Type B pancreatic cell (in vitro differentiated cells): ENCODE results near the gene HAGH. TPM values are rescaled to one million over a fixed set of nuclear protein-coding genes. Genes with fewer than 3 reads are reported as not detected.
"Not testable (repeated sequence)": the region's sequence is repeated elsewhere in the genome, so short reads cannot be mapped to it uniquely, and the experiment has no call there.

Source experiments
- DNase-seq: peaks from one replicate; pipeline ENCODE4 v3.0.0; 2021; ENCODE audit warnings: mixed read lengths; ENCODE audit not compliant: unreplicated experiment; ENCODE audit errors: extremely low spot score
- H3K27ac Mint-ChIP-seq: 2 replicates; pipeline ENCODE4 v1.8.0; 2021; ENCODE audit warnings: mild to moderate bottlenecking, mixed read lengths
- H3K27me3 Mint-ChIP-seq: 2 replicates; pipeline ENCODE4 v1.8.0; 2021; ENCODE audit warnings: mixed read lengths
- H3K36me3 Mint-ChIP-seq: 2 replicates; pipeline ENCODE4 v1.8.0; 2021; ENCODE audit warnings: mixed read lengths
- H3K4me1 Mint-ChIP-seq: one replicate; pipeline ENCODE4 v1.8.0; 2021; ENCODE audit warnings: mixed read lengths; ENCODE audit not compliant: unreplicated experiment
- H3K4me3 Mint-ChIP-seq: 2 replicates; pipeline ENCODE4 v1.8.0; 2021; ENCODE audit warnings: mild to moderate bottlenecking, mixed read lengths
- H3K9me3 Mint-ChIP-seq: 2 replicates; pipeline ENCODE4 v1.8.0; 2021; ENCODE audit warnings: mixed read lengths
- long read RNA-seq: library from polyadenylated mRNA; unstranded; transcript quantifications from one replicate; pipeline ENCODE4 v2.0.0, GENCODE V29; 2020
- total RNA-seq: library from RNA; stranded (reverse); gene quantifications from 2 replicates; pipeline ENCODE4 v1.2.1, GENCODE V29; 2021; ENCODE audit warnings: low replicate concordance
- TF ChIP-seq, protein P1 (sequence below): fragments of 200-600 bp; sonication (generic); conservative IDR thresholded peaks from 2 replicates; pipeline ENCODE4 v1.5.0; 2021; ENCODE audit warnings: antibody characterized with exemption, mild to moderate bottlenecking

Gene HAGH
- 32.0 and 36.7 TPM in 2 replicates for total RNA-seq
- long read RNA-seq, transcript HAGH-202 (9 exons, 2,984 nt): major isoform, 21 of 27 reads
- long read RNA-seq, partial matches to known transcripts: 3 of 27 reads
- long read RNA-seq, other reads (novel, unspliced or antisense): 3 of 27 reads

DNA sequence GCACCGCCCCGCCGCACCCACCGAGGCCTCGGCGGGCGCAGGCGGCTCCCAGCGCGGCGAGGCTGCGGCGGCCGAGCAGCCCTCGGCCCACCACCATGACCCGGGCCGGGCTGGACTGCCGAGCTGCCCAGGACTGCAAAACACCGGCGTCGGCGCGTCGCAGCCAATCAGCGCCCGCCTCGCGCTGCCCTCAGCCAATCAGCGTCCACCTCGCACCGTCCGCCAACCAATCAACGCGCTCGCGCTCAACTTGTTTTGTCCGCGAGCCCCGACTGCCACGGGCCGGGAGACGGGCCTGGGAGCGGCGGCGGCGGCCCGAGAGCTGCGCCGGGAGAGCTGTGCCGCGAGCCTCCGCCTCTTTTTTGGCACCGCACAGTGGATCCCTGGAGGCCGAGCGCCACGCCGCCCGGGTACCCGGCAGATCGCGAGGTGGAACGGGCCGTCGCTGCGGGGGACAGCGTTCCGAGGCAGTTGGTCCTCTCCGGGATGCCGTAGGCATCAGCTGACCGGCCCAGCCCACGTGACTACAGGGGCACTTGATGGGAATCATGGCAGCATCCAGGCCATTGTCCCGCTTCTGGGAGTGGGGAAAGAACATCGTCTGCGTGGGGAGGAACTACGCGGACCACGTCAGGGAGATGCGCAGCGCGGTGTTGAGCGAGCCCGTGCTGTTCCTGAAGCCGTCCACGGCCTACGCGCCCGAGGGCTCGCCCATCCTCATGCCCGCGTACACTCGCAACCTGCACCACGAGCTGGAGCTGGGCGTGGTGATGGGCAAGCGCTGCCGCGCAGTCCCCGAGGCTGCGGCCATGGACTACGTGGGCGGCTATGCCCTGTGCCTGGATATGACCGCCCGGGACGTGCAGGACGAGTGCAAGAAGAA lies at the start of gene HAGH, which contains the start of gene FAHD1:
Gene HAGH, minus strand, starts transcription at position 135 of the 883 bp plus-strand sequence. Its CDS starts 38 bp downstream, at position 97.
Gene FAHD1, plus strand, starts transcription at position 516 of the 883 bp plus-strand sequence. Its CDS starts 33 bp downstream, at position 549.
- Mint-ChIP-seq H3K4me1 (peaks cover 16% of the 10 kb centered on the region), H3K27ac (peak within 1 kb of the TSS; percentile 90), H3K36me3 (peaks cover 5% of the 10 kb centered on the region), H3K27me3 (no peaks in the 10 kb centered on the region), H3K9me3 (no peaks in the 10 kb centered on the region), H3K4me3 (peak within 1 kb of the TSS; percentile 96)
- TF ChIP-seq, protein P1, sequence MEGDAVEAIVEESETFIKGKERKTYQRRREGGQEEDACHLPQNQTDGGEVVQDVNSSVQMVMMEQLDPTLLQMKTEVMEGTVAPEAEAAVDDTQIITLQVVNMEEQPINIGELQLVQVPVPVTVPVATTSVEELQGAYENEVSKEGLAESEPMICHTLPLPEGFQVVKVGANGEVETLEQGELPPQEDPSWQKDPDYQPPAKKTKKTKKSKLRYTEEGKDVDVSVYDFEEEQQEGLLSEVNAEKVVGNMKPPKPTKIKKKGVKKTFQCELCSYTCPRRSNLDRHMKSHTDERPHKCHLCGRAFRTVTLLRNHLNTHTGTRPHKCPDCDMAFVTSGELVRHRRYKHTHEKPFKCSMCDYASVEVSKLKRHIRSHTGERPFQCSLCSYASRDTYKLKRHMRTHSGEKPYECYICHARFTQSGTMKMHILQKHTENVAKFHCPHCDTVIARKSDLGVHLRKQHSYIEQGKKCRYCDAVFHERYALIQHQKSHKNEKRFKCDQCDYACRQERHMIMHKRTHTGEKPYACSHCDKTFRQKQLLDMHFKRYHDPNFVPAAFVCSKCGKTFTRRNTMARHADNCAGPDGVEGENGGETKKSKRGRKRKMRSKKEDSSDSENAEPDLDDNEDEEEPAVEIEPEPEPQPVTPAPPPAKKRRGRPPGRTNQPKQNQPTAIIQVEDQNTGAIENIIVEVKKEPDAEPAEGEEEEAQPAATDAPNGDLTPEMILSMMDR: no peak
- peak; percentile 96 for DNase-seq

DNA sequence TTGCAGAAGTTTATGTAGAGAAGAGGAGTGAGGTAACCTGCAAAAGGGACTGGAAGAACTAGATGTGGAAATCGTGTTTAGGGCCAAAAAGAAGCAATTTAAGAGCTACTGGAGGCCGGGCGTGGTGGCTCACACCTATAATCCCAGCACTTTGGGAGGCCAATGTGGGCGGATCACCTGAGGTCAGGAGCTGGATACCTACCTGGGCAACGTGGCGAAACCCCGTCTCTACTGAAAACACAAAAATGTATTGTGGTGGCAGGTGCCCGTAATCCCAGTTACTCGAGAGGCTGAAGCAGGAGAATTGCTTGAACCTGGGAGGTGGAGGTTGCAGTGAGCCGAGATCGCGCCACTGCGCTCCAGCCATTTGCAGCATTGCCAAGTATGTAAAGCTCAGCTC lies 49.4 kb upstream of the HAGH start:
- not testable (repeated sequence) for H3K4me1 Mint-ChIP-seq, H3K4me3 Mint-ChIP-seq, DNase-seq, H3K9me3 Mint-ChIP-seq, H3K27ac Mint-ChIP-seq, H3K36me3 Mint-ChIP-seq
- H3K27me3 Mint-ChIP-seq: peaks cover 52% of the 10 kb centered on the region

DNA sequence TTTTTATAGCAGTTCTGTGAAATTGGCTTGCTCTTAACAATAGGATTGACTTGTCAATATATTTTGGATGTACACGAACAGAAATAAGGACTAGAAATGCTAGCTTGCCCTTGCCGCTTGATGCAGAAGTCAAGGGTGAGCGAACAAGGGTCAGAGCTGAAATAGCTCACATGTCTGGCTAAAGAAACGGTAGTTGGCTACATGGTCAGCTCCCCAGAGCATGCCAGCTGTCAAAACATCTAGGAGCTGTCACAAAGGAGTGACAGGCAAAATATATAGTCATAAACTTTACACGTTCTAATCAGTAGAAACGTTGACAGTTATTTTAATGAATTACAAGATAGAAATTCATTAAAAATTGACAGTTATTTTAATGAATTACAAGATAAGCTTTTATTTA lies 48.2 kb upstream of the HAGH start:
- Mint-ChIP-seq H3K27me3 (peaks cover 62% of the 10 kb centered on the region), H3K4me1 (no peaks in the 10 kb centered on the region), H3K4me3 (no peak overlapping the region), H3K36me3 (no peaks in the 10 kb centered on the region), H3K9me3 (no peaks in the 10 kb centered on the region), H3K27ac (no peak overlapping the region)
- no peak for DNase-seq
- TF ChIP-seq, protein P1: no peak

DNA sequence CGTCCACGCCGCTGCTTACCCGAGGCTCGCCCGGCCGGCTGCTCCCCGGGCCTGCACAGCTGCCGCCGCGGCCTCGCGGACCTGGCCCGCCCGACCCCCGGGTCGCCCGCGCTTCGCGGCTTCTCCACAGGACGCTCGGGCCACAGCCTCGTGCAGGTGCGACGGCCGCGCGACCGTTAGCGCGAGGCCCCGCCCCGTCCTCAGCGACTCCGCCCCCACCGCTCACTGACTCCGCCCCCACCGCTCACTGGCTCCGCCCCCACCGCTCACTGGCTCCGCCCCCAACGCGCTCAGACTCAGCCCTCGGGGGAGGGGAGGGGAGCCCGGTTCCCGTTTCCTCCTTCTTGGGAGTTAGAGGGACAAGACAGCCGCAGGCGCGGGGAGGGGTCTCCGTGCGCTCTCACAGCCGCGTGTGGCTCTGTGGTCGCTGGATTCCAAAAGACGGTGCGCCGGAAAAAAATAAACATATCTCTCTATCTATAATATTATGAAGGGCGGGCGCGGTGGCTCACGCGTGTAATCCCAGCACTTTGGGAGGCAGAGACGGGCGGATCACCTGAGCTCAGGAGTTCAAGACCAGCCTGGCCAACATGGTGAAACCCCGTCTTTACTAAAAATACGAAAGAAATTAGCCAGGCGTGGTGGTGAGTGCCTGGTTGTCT lies 45.5 kb upstream of the HAGH start, which contains the start of gene MEIOB:
Gene MEIOB, minus strand, starts transcription at position 191 of the 662 bp plus-strand sequence. CDS start 3,989 bp downstream, outside the sequence.
- Mint-ChIP-seq H3K27ac (peak within 1 kb of the TSS; percentile 48), H3K4me1 (no peaks in the 10 kb centered on the region)

DNA sequence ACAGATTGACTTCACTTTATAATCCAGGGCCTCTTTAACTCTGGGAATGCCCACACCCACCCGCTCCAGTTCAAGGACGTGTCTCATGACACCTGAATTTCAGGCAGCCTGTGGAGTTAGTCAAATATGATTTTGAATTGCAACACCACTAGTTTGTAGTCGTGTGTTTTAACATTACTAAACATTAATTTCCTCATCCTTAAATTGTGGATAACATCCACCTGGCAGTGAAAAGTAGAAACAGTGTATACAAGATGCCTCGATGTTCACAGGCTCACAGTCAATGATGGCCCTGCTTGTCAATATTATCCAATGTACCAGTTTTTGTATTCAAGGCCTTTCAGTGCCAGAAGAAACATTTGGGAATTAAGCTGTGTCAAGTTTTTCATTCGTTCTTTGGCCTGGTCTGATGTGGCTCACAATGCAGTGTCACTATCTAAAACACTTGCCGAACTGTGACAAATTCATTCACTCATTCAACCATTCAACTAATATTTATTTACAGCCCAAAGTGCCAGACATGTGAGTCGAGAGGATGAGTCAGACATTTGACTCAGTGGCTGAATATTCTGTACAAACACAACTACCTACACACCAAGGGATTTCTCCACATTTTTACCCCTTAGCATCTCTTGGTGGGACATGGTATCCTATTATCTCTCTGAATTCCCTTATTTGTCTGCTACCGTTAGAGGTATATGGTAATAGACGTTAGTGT lies 43.9 kb upstream of the HAGH start:
- Mint-ChIP-seq H3K4me1 (no peaks in the 10 kb centered on the region), H3K27ac (no peak overlapping the region), H3K9me3 (no peaks in the 10 kb centered on the region), H3K27me3 (peaks cover 52% of the 10 kb centered on the region), H3K36me3 (no peaks in the 10 kb centered on the region), H3K4me3 (no peak overlapping the region)
- TF ChIP-seq, protein P1: no peak
- DNase-seq: no peak

More for the DNA sequence above, 45.5 kb upstream of the HAGH start, which contains the start of gene MEIOB:
- Mint-ChIP-seq H3K27me3 (peaks cover 44% of the 10 kb centered on the region), H3K36me3 (no peaks in the 10 kb centered on the region), H3K4me3 (peak within 1 kb of the TSS; percentile 75), H3K9me3 (no peaks in the 10 kb centered on the region)
- peak; percentile 72 for DNase-seq
- TF ChIP-seq, protein P1: no peak
